ENCODE measurements around the gene PRKCH. TPM values are rescaled to one million over a fixed set of nuclear protein-coding genes. Genes with fewer than 3 reads are reported as not detected.

PRKCH gene
- total RNA-seq, 1 donor from 2014 or later, result 0.30 TPM

DNA sequence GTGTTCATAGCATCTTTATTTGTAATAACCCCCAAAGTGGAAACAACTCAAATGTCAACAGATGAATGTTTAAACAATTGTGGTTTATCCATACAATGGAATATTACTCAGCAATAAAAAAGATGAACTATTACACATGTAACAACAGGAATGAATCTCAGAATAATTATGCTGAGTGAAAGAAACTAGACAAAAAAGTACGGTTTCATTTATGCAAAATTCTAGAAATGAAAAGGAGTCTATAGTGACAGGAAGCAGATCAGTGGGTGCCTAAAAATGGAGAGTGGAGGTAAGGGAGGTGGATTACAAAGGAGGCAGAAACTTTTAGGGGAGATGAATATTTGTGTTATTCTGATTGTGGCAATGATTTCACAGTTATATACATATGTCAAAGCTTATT lies 4.8 kb downstream of the PRKCH start:
- H3K4me1 Mint-ChIP-seq, result no peaks in the 10 kb centered on the region
- H3K27ac Mint-ChIP-seq (ENCODE audit: unreplicated experiment), result no peak overlapping the region
- TF ChIP-seq CTCF (conservative IDR thresholded peaks at IDR 0.05), result no peak
- DNase-seq (ENCODE audit: low read depth, low spot score), result no peak
- H3K9me3 Mint-ChIP-seq, result peaks cover 5% of the 10 kb centered on the region
- no peaks in the 10 kb centered on the region for H3K36me3 Mint-ChIP-seq (ENCODE audit: low read depth)
- peaks cover 50% of the 10 kb centered on the region for H3K27me3 Mint-ChIP-seq (ENCODE audit: low read depth)
- no peak overlapping the region for H3K4me3 Mint-ChIP-seq

DNA sequence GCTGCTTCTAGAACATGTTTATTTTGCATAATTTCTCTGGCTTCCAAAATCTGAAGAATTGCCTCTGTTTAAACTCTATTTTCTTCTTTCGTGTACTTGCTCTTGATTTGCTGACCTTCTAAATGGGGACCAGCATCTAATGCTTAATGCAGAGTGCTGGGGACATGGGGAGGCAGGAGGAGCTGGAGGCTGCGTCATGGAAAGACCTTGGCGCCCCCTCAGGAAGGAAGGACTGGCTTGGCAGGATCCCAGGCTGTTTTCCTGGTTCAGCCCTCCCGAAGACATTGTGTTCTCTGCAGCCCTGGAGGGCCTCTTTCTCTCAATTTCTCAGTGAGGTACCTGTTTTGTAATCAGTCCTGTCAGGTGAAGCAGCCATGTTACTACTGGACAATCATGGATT lies 5.5 kb downstream of the PRKCH start:
- TF ChIP-seq CTCF (conservative IDR thresholded peaks at IDR 0.05), result no peak
- no peaks in the 10 kb centered on the region for H3K4me1 Mint-ChIP-seq
- H3K4me3 Mint-ChIP-seq, result no peak overlapping the region
- DNase-seq (ENCODE audit: low read depth, low spot score), result no peak
- peaks cover 5% of the 10 kb centered on the region for H3K9me3 Mint-ChIP-seq
- no peak overlapping the region for H3K27ac Mint-ChIP-seq (ENCODE audit: unreplicated experiment)
- H3K27me3 Mint-ChIP-seq (ENCODE audit: low read depth), result peaks cover 47% of the 10 kb centered on the region
- no peaks in the 10 kb centered on the region for H3K36me3 Mint-ChIP-seq (ENCODE audit: low read depth)

DNA sequence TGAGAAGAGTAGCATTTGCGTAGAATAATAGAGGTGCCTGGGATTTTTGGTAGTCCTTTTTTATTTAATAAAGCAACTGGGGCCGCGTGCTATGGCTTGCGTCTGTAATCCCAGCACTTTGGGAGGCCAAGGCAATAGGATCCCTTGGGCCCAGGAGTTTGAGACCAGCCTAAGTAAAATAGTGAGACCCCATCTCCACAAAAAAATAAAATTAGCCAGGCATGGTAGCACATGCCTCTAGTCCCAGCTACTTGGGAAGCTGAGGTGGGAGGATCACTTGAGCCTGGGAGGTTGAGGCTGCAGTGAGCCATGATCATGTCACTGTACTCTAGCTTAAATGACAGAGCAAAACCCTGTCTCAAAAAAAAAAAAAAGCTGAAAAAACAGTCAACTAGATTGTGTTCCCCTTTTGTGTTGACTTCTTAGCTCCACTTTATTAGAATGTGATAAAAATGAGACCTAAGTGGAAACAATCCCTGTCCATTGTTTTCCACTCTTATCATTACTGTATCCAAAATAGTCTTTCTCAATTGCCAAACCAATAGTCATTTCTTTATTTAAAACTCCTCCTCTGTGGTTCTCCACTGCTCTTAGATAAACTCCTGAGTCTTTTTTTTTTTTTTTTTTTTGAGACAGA lies 7.4 kb downstream of the PRKCH start:
- H3K27ac Mint-ChIP-seq (ENCODE audit: unreplicated experiment), result no peak overlapping the region
- no peak for DNase-seq (ENCODE audit: low read depth, low spot score)
- H3K36me3 Mint-ChIP-seq (ENCODE audit: low read depth), result no peaks in the 10 kb centered on the region
- H3K4me1 Mint-ChIP-seq, result no peaks in the 10 kb centered on the region
- peaks cover 5% of the 10 kb centered on the region for H3K9me3 Mint-ChIP-seq
- TF ChIP-seq CTCF (conservative IDR thresholded peaks at IDR 0.05), result no peak
- peaks cover 32% of the 10 kb centered on the region for H3K27me3 Mint-ChIP-seq (ENCODE audit: low read depth)
- no peak overlapping the region for H3K4me3 Mint-ChIP-seq

- Mint-ChIP-seq H3K36me3 (ENCODE audit: low read depth) (no peaks in the 10 kb centered on the region), H3K27ac (ENCODE audit: unreplicated experiment) (no peak overlapping the region), H3K9me3 (peaks cover 5% of the 10 kb centered on the region), H3K4me3 (no peak overlapping the region), H3K27me3 (ENCODE audit: low read depth) (peaks cover 27% of the 10 kb centered on the region), H3K4me1 (no peaks in the 10 kb centered on the region)
- TF ChIP-seq CTCF (conservative IDR thresholded peaks at IDR 0.05), result no peak
- no peak for DNase-seq (ENCODE audit: low read depth, low spot score)
Observed at GRCh38 chr14:61329478-61330051, 8.2 kb downstream of the PRKCH start.

DNA sequence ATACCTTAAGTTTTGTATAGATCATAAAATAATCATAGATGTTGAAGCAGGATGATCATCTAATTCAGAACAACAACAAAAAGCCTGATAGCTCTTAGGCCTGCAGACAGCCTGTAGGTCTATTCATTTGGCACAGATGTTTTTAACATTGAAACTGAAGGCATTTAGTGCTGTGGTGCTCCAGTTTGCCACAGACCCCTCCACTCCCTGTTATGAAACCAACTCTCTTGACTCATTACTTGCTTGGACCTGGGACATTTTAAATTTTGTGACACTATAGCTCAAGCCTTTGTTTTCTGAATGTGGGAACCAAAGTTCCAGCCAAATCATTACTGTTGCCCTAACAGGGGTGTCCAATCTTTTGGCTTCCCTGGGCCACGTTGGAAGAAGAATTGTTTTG lies 9.1 kb downstream of the PRKCH start:
- no peak for DNase-seq (ENCODE audit: low read depth, low spot score)
- H3K9me3 Mint-ChIP-seq, result peaks cover 3% of the 10 kb centered on the region
- no peak for TF ChIP-seq CTCF (conservative IDR thresholded peaks at IDR 0.05)
- no peak overlapping the region for H3K4me3 Mint-ChIP-seq
- no peak overlapping the region for H3K27ac Mint-ChIP-seq (ENCODE audit: unreplicated experiment)
- H3K4me1 Mint-ChIP-seq, result no peaks in the 10 kb centered on the region
- no peaks in the 10 kb centered on the region for H3K36me3 Mint-ChIP-seq (ENCODE audit: low read depth)
- H3K27me3 Mint-ChIP-seq (ENCODE audit: low read depth), result peaks cover 18% of the 10 kb centered on the region
